ENCODE measurements around the gene NPLOC4. TPM values are rescaled to one million over a fixed set of nuclear protein-coding genes. Genes with fewer than 3 reads are reported as not detected.

The NPLOC4 gene
- total and polyA plus RNA-seq, 2 of the 13 experiments (the other 11 are each of a cell fraction or from before 2014, with no cell fraction given) = 57.0 to 97.0 TPM

DNA sequence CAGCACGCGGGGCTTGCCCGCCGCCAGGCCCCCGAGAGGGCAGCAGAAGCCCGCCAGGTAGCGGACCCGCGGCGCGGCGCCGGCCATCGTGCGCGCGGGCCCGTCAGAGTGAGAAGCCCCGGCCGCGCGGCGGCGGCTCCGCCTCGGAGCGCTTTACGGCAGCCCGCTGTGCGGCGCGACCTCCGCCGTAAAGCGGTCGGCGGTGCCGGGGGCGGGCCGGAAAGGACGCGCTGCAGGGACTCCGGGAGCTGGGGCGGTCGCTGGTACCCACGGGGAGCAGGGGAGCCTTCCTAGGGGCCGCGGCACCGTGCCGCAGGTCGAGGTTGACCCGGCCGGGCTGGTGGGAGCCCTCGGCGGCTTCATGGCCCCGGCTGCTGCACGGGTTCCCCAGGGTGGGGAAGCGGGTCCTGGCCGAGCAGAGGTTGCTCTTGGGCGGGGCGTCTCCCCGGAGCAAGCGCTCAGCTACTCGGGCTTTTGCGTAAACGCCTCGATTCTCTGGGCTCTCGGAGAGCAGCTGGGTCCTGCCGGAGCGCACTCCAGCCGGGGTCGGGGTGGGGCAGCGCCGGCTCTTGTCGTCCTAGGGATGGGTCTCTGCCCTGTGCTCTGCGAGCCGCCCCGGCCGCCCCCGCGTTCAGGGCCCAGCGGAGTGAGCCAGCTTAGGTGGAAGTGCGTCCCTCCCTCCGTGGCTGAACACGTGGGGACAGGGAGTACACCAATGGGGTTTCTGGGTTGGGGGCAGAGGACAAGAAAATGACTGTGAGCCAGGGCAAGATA is 84.5 kb downstream of the NPLOC4 start, which contains the start of gene FAAP100 (continued):
- TF ChIP-seq, protein P1, sequence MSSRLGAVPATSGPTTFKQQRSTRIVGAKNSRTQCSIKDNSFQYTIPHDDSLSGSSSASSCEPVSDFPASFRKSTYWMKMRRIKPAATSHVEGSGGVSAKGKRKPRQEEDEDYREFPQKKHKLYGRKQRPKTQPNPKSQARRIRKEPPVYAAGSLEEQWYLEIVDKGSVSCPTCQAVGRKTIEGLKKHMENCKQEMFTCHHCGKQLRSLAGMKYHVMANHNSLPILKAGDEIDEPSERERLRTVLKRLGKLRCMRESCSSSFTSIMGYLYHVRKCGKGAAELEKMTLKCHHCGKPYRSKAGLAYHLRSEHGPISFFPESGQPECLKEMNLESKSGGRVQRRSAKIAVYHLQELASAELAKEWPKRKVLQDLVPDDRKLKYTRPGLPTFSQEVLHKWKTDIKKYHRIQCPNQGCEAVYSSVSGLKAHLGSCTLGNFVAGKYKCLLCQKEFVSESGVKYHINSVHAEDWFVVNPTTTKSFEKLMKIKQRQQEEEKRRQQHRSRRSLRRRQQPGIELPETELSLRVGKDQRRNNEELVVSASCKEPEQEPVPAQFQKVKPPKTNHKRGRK (CRISPR knock-in tag; IDR thresholded peaks at IDR 0.05) = no peak
- no peak for TF ChIP-seq PPARG (CRISPR knock-in tag; conservative IDR thresholded peaks at IDR 0.05)
- peak; percentile 85 for TF ChIP-seq ZNF441 (CRISPR knock-in tag; IDR thresholded peaks at IDR 0.05; ENCODE audit: borderline replicate concordance)
- TF ChIP-seq KLF6 (CRISPR knock-in tag; IDR thresholded peaks at IDR 0.05) = peak; percentile 81; the same call in 1 of the 2 replicates
- no peak for TF ChIP-seq HNRNPUL1 (IDR thresholded peaks at IDR 0.05; ENCODE audit: low read depth, low read length)
- TF ChIP-seq ETS1 (CRISPR knock-in tag; IDR thresholded peaks at IDR 0.05) = 0 out of 2 replicates have a peak, but pooled peaks have one; percentile 28
- peak; percentile 50; the same call in 1 of the 2 replicates for TF ChIP-seq TFDP1 (CRISPR knock-in tag; IDR thresholded peaks at IDR 0.05; ENCODE audit: borderline replicate concordance)
- peak; percentile 51 for TF ChIP-seq ELF3 (CRISPR knock-in tag; IDR thresholded peaks at IDR 0.05)
- peak; percentile 75 for TF ChIP-seq IRX3 (CRISPR knock-in tag; IDR thresholded peaks at IDR 0.05; ENCODE audit: borderline replicate concordance, low read depth)
- TF ChIP-seq, protein P2, sequence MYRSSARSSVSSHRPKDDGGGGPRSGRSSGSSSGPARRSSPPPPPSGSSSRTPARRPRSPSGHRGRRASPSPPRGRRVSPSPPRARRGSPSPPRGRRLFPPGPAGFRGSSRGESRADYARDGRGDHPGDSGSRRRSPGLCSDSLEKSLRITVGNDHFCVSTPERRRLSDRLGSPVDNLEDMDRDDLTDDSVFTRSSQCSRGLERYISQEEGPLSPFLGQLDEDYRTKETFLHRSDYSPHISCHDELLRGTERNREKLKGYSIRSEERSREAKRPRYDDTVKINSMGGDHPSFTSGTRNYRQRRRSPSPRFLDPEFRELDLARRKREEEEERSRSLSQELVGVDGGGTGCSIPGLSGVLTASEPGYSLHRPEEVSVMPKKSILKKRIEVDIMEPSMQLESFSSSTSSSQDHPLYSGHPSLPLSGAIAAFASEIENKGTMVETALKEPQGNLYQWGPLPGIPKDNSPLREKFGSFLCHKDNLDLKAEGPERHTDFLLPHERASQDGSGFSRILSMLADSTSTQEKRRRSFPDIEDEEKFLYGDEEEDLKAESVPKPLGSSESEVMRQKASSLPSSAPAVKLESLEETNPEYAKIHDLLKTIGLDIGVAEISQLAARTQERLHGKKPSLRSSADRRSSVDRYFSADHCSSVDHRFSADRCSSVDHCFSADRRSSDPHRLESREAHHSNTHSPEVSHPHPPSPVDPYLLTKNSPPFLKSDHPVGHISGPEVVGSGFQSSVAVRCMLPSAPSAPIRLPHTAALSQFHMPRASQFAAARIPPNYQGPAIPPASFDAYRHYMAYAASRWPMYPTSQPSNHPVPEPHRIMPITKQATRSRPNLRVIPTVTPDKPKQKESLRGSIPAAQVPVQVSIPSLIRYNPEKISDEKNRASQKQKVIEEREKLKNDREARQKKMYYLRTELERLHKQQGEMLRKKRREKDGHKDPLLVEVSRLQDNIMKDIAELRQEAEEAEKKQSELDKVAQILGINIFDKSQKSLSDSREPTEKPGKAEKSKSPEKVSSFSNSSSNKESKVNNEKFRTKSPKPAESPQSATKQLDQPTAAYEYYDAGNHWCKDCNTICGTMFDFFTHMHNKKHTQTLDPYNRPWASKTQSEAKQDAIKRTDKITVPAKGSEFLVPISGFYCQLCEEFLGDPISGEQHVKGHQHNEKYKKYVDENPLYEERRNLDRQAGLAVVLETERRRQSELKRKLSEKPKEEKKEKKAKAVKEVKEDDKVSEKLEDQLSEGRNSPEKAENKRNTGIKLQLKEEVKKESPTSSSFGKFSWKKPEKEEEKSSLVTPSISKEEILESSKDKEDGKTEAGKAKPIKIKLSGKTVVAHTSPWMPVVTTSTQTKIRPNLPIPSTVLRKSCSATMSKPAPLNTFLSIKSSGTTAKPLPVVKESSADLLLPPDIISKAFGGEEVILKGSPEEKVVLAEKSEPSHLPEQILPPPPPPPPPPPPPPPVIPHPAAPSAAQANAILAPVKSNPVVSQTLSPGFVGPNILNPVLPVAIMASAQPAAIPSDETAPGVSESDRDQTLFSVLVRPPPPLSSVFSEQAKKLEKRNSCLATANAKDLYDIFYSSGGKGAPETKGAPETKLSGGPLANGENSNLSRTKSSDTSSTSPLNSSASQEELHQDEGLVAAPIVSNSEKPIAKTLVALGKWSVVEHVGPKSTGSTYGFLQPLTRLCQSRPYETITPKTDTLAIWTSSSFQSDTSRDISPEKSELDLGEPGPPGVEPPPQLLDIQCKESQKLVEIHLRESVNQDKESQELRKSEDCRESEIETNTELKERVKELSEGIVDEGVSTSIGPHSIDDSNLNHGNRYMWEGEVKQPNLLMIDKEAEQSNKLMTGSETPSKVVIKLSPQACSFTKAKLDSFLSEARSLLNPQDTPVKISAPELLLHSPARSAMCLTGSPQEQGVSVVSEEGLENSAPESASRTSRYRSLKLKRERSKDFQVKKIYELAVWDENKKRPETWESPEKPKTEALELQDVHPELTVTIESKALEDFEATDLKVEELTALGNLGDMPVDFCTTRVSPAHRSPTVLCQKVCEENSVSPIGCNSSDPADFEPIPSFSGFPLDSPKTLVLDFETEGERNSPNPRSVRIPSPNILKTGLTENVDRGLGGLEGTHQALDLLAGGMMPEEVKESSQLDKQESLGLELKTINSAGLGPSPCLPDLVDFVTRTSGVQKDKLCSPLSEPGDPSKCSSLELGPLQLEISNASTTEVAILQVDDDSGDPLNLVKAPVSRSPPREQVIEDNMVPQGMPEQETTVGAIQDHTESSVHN (CRISPR knock-in tag; IDR thresholded peaks at IDR 0.05) = 0 out of 2 replicates have a peak, but pooled peaks have one; percentile 30

Measured in HepG2 (cell line).